GM12878 (cell line): ENCODE results near the gene THTPA. TPM values are rescaled to one million over a fixed set of nuclear protein-coding genes. Genes with fewer than 3 reads are reported as not detected.

Experiments
- BCL3 ChIP-seq: IDR thresholded peaks from 2 replicates; pipeline ENCODE4 v1.6.1; 2011; ENCODE audit warnings: borderline replicate concordance, low read depth, mild to moderate bottlenecking, moderate library complexity, low read length; ENCODE audit not compliant: insufficient read depth, poor library complexity, severe bottlenecking
- BHLHE40 ChIP-seq, 2 experiments: fragments of 450-650 bp in 1 of 2; IDR thresholded peaks; 2 replicates each; pipeline ENCODE4 v1.6.1; 2011 to 2017; ENCODE audit warnings: low read depth in 2 of 2, borderline replicate concordance in 1 of 2, improper control_type of control experiment in 1 of 2, low read length in 1 of 2, mild to moderate bottlenecking in 1 of 2
- CBX5 ChIP-seq: sonication (generic); IDR thresholded peaks from 2 replicates; pipeline ENCODE4 v1.6.1; 2016; ENCODE audit warnings: low read depth, moderate library complexity, mild to moderate bottlenecking, inconsistent platforms
- ETV6 ChIP-seq, 2 experiments: fragments of 450-650 bp in 1 of 2; IDR thresholded peaks in 1 of 2; conservative IDR thresholded peaks in 1 of 2; 2 replicates each; pipeline ENCODE4 v1.6.1; 2014; ENCODE audit warnings: antibody characterized with exemption in 1 of 2, borderline replicate concordance in 1 of 2, low read depth in 1 of 2, mild to moderate bottlenecking in 1 of 2, moderate library complexity in 1 of 2
- GABPA ChIP-seq: IDR thresholded peaks from 2 replicates; pipeline ENCODE4 v1.6.1; 2014; ENCODE audit warnings: antibody characterized with exemption, low read depth, mild to moderate bottlenecking, inconsistent platforms
- GATAD2B ChIP-seq: fragments of 450-650 bp; conservative IDR thresholded peaks from 2 replicates; pipeline ENCODE4 v1.6.1; 2017; ENCODE audit warnings: low read depth, mild to moderate bottlenecking, moderate library complexity
- IKZF2 ChIP-seq, 2 experiments: fragments of 450-650 bp; IDR thresholded peaks; 2 replicates each; pipeline ENCODE4 v1.6.1; 2017; ENCODE audit warnings: mild to moderate bottlenecking in 2 of 2, moderate library complexity in 2 of 2
- JUND ChIP-seq: IDR thresholded peaks from 2 replicates; pipeline ENCODE4 v1.6.1; 2012; ENCODE audit warnings: low read depth, mild to moderate bottlenecking, low read length, improper control_type of control experiment, moderate library complexity
- KDM1A ChIP-seq: fragments of 200-600 bp; sonication (generic); IDR thresholded peaks from 2 replicates; pipeline ENCODE4 v1.6.1; 2016; ENCODE audit warnings: borderline replicate concordance
- MTA2 ChIP-seq: fragments of 450-650 bp; IDR thresholded peaks from 2 replicates; pipeline ENCODE4 v1.6.1; 2016; ENCODE audit warnings: low read depth, mild to moderate bottlenecking, moderate library complexity
- NBN ChIP-seq: fragments of 450-650 bp; IDR thresholded peaks from 2 replicates; pipeline ENCODE4 v1.6.1; 2016
- NR2F1 ChIP-seq: fragments of 450-650 bp; conservative IDR thresholded peaks from 2 replicates; pipeline ENCODE4 v1.6.1; 2017; ENCODE audit warnings: mild to moderate bottlenecking
- PAX5 ChIP-seq: IDR thresholded peaks from 2 replicates; pipeline ENCODE4 v1.6.1; 2011; ENCODE audit warnings: low read depth, low read length, borderline replicate concordance
- POLR2AphosphoS5 ChIP-seq: IDR thresholded peaks from 2 replicates; pipeline ENCODE4 v1.6.1; 2011; ENCODE audit warnings: mild to moderate bottlenecking, low read length, inconsistent platforms
- SP1 ChIP-seq: IDR thresholded peaks from one replicate; pipeline ENCODE4 v1.6.1; 2011; ENCODE audit warnings: low read depth, low read length
- SREBF1 ChIP-seq: IDR thresholded peaks from 2 replicates; pipeline ENCODE4 v1.6.1; 2012; ENCODE audit warnings: mild to moderate bottlenecking, low read length
- SRF ChIP-seq, 2 experiments: IDR thresholded peaks; 2 replicates each; pipeline ENCODE4 v1.6.1; 2011; ENCODE audit warnings: low read depth in 2 of 2, low read length in 2 of 2, mild to moderate bottlenecking in 1 of 2, moderate library complexity in 1 of 2
- TCF7 ChIP-seq: IDR thresholded peaks from 2 replicates; pipeline ENCODE4 v1.6.1; 2014; ENCODE audit warnings: antibody characterized with exemption, borderline replicate concordance
- USF2 ChIP-seq: IDR thresholded peaks from 2 replicates; pipeline ENCODE4 v1.6.1; 2011; ENCODE audit warnings: low read depth, low read length, improper control_type of control experiment, borderline replicate concordance
- ZBTB11 ChIP-seq: fragments of 450-650 bp; formaldehyde crosslinking; IDR thresholded peaks from 2 replicates; pipeline ENCODE4 v1.5.0; 2022; ENCODE audit warnings: mild to moderate bottlenecking, missing genetic modification characterization
- ZNF24 ChIP-seq: fragments of 450-650 bp; IDR thresholded peaks from 2 replicates; pipeline ENCODE4 v1.6.1; 2017; ENCODE audit warnings: antibody characterized with exemption, mild to moderate bottlenecking
- polyA plus RNA-seq, 11 experiments: library from polyadenylated mRNA; depleted of rRNA in 4 of 11; unstranded in 6 of 11; stranded (reverse) in 5 of 11; fragments of >200 nt; fragmentation: Nextera tagmentation in 4 of 11; fragmentation: Illumina TruSeq in 1 of 11; extraction: Ambion mirVana in 4 of 11; extraction: Trizol in 1 of 11; gene quantifications; 1 replicate in 1 of 11; 2 replicates in 10 of 11; pipeline versions ENCODE4 v1.2.1 to v1.2.3, GENCODE V29; 2011 to 2016; ENCODE audit warnings: inconsistent platforms in 2 of 11, missing spikeins in 2 of 11, low read depth in 1 of 11
- total RNA-seq, 4 experiments: library from RNA; depleted of rRNA in 3 of 4; stranded (reverse); fragments of >200 nt in 3 of 4; fragmentation: Illumina TruSeq in 1 of 4; extraction: Trizol in 1 of 4; gene quantifications; 2 replicates each; pipeline versions ENCODE4 v1.2.1 to v1.2.3, GENCODE V29; 2013 to 2021
- TF ChIP-seq, protein P1 (sequence below): fragments of 450-650 bp; IDR thresholded peaks from 2 replicates; pipeline ENCODE4 v1.6.1; 2018; ENCODE audit warnings: borderline replicate concordance, mild to moderate bottlenecking; ENCODE audit not compliant: partially characterized antibody

Gene THTPA
- total and polyA plus RNA-seq, 10 of the 15 experiments (the other 5 are each of a cell fraction or from before 2014, with no cell fraction given), result 3.1 to 24.9 (median 12.8) TPM

DNA sequence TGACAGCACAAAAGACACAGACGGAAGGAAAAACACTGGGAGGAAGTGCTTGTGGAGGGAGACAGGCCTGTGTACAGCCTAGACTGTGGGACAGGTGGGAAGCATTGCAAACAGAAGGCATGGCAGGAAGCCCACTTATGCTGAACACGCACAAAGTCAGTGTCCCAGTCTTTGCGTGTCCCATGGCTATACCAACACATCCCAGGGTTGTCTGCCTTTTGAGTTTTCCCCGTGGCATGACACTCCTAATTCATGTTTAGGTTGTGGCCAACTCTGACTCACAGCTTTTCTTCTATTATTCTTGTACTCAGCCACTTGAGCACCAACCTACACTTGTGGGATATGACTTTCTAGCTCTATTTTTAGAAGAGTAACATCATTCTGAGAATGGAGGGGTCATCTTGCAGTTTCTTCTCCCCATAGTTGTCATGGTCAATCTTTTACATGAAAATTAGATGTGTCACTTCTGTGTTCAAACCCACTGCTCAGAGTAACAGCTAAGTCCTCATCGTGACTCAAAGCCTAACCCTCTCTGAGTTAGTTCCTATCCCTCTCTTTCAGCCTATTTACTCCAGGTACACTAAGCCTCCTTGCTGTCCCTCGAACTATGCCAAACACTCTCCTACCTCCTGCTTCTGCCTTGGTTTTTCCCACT lies 50.0 kb downstream of the THTPA start (continued):
- TF ChIP-seq SRF (IDR thresholded peaks at IDR 0.05; ENCODE audit: low read depth in 2 of 2, low read length in 2 of 2), result 0 out of 4 replicates have a peak, but pooled peaks of 1 of the 2 experiments have one; percentile 22
- TF ChIP-seq USF2, result no peak
- peak in 1 of 2 experiments; percentile 21; a peak in 2 of 4 replicates for TF ChIP-seq BHLHE40 (IDR thresholded peaks at IDR 0.05; ENCODE audit: borderline replicate concordance in 1 of 2, low read depth in 2 of 2, low read length in 1 of 2)
- TF ChIP-seq POLR2AphosphoS5, result peak; percentile 32; the same call in 1 of the 2 replicates
- TF ChIP-seq PAX5, result peak; percentile 49; the same call in 1 of the 2 replicates
- TF ChIP-seq, protein P1, sequence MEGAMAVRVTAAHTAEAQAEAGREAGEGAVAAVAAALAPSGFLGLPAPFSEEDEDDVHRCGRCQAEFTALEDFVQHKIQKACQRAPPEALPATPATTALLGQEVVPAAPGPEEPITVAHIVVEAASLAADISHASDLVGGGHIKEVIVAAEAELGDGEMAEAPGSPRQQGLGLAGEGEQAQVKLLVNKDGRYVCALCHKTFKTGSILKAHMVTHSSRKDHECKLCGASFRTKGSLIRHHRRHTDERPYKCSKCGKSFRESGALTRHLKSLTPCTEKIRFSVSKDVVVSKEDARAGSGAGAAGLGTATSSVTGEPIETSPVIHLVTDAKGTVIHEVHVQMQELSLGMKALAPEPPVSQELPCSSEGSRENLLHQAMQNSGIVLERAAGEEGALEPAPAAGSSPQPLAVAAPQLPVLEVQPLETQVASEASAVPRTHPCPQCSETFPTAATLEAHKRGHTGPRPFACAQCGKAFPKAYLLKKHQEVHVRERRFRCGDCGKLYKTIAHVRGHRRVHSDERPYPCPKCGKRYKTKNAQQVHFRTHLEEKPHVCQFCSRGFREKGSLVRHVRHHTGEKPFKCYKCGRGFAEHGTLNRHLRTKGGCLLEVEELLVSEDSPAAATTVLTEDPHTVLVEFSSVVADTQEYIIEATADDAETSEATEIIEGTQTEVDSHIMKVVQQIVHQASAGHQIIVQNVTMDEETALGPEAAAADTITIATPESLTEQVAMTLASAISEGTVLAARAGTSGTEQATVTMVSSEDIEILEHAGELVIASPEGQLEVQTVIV, result no peak
- TF ChIP-seq NBN, result peak; percentile 66; the same call in 1 of the 2 replicates
- peak; percentile 80 for TF ChIP-seq BCL3
- peak; percentile 76; the same call in 1 of the 2 replicates for TF ChIP-seq JUND
- peak; percentile 48 for TF ChIP-seq GABPA
- TF ChIP-seq ETV6 (conservative IDR thresholded peaks at IDR 0.05 in 1 of 2, IDR thresholded peaks at IDR 0.05 in 1 of 2; ENCODE audit: borderline replicate concordance in 1 of 2, low read depth in 1 of 2), result peak in 1 of 2 experiments; percentile 43; a peak in 1 of 4 replicates
- peak; percentile 45 for TF ChIP-seq SP1
- peak; percentile 41; the same call in 1 of the 2 replicates for TF ChIP-seq GATAD2B
- TF ChIP-seq ZBTB11 (CRISPR knock-in tag), result no peak
- TF ChIP-seq MTA2, result peak; percentile 80; the same call in 1 of the 2 replicates
- TF ChIP-seq TCF7, result no peak
- TF ChIP-seq KDM1A, result no peak
- peak; percentile 90; the same call in 1 of the 2 replicates for TF ChIP-seq CBX5
- TF ChIP-seq SREBF1, result no peak
- TF ChIP-seq ZNF24, result no peak
- peak; percentile 95 for TF ChIP-seq NR2F1
- peak; percentile 83 to 84 for TF ChIP-seq IKZF2 (IDR thresholded peaks at IDR 0.05)
